GM12873 (cell line): ENCODE measurements around the gene AFDN.

ENCODE experiments used
- CTCF ChIP-seq: IDR thresholded peaks from 2 replicates; pipeline ENCODE4 v1.5.1; 2012; ENCODE audit warnings: low read depth, mild to moderate bottlenecking, moderate library complexity, low read length, control low read depth; ENCODE audit not compliant: insufficient read depth; ENCODE audit errors: missing control alignments

Gene AFDN

GRCh38 chr6:167930295-167930694, 103.6 kb downstream of the AFDN start:
- no peak for TF ChIP-seq CTCF

GRCh38 chr6:167932468-167933276, 106.0 kb downstream of the AFDN start:
- TF ChIP-seq CTCF, result no peak

GRCh38 chr6:167933290-167933689, 106.6 kb downstream of the AFDN start:
- TF ChIP-seq CTCF, result no peak

- TF ChIP-seq CTCF, result no peak
These were observed 107.1 kb downstream of the AFDN start for GRCh38 chr6:167933847-167934246.

GRCh38 chr6:167934426-167934864, 107.7 kb downstream of the AFDN start:
- TF ChIP-seq CTCF, result no peak

- no peak for TF ChIP-seq CTCF
These were observed 109.3 kb downstream of the AFDN start for GRCh38 chr6:167936051-167936450.

GRCh38 chr6:167937301-167937700, 110.6 kb downstream of the AFDN start:
- no peak for TF ChIP-seq CTCF
